ENCODE measurements around the gene PBRM1.

PBRM1 gene

GRCh38 chr3:52512727-52513126 lies 173.0 kb downstream of the PBRM1 start:
- in situ Hi-C loops (cut with MboI; ENCODE audit: low sequenced_read_pairs): no loop called here

GRCh38 chr3:52512105-52512504 lies 173.6 kb downstream of the PBRM1 start:
- in situ Hi-C loops (cut with MboI; ENCODE audit: low sequenced_read_pairs): no loop called here

GRCh38 chr3:52511509-52511908 lies 174.2 kb downstream of the PBRM1 start:
- in situ Hi-C loops (cut with MboI; ENCODE audit: low sequenced_read_pairs): no loop called here

- in situ Hi-C loops (cut with MboI; ENCODE audit: low sequenced_read_pairs): no loop called here
Measured at GRCh38 chr3:52509753-52510328, 175.9 kb downstream of the PBRM1 start.

DNA sequence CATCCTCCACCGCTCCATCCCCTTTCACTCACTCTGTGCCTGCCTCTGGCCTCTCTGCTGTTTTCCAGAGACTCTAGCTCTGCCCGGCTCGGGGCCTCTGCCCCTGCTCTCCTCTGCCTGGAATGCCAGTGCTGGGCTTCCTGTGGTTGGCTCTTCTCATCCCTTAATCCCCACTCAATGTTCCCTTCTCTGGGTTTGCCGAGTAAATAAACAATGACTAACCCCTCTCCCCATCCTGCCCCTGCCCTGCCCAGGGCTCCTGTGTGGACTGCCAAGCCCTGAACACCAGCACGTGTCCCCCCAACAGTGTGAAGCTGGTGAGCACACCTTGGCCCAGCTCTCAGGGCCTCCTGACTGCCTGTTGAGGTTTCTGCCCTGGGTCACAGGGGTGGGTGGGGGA lies 178.4 kb downstream of the PBRM1 start:
- in situ Hi-C loops (cut with MboI; ENCODE audit: low sequenced_read_pairs): no loop called here

- in situ Hi-C loops (cut with MboI; ENCODE audit: low sequenced_read_pairs): no loop called here
Measured at GRCh38 chr3:52506266-52506966, 179.3 kb downstream of the PBRM1 start.

- in situ Hi-C loops (cut with MboI; ENCODE audit: low sequenced_read_pairs): no loop called here
Measured at GRCh38 chr3:52504977-52505376, 180.7 kb downstream of the PBRM1 start.

GRCh38 chr3:52503788-52504424 lies 181.8 kb downstream of the PBRM1 start:
- in situ Hi-C loops (cut with MboI; ENCODE audit: low sequenced_read_pairs): no loop called here

DNA sequence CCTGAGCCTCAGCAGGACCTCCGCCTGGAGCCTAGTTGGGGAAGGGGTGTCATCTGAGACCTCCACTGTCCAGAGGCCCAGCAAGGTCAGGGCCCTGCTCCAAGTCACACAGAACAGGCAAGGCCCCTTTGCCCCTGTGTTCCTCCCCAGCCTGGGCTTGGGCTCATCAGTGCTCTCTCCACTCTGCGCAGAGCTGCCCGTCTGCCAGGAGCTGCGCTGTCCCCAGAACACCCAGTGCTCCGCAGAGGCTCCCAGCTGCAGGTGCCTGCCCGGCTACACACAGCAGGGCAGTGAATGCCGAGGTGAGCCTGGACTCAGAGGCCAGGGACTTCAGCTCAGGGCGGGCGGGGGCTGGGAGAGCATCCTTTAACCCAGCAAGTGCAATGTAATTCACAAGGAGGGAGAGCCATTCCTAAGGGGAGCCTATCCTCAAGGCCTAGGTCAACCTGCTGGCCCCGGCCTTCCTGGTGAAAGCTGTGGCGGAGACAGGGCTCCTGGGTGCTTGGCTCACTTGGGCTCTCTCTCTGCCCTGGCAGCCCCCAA lies 182.8 kb downstream of the PBRM1 start:
- in situ Hi-C loops (cut with MboI; ENCODE audit: low sequenced_read_pairs): no loop called here

DNA sequence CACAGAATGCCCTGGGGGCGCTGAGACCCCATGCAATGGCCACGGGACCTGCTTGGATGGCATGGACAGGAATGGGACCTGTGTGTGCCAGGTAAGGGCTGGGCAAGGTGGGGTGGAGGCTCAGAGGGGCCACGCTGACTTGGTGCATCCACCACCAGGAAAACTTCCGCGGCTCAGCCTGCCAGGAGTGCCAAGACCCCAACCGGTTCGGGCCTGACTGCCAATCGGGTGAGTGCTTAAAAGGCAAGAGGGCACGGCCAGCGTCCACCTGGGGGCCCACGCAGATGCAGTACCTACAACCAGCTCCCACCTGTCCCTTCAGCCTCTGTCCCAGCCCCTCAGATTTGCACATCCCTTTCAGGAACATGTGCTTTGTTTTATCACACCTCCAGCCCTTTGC lies 183.7 kb downstream of the PBRM1 start:
- in situ Hi-C loops (cut with MboI; ENCODE audit: low sequenced_read_pairs): no loop called here

DNA sequence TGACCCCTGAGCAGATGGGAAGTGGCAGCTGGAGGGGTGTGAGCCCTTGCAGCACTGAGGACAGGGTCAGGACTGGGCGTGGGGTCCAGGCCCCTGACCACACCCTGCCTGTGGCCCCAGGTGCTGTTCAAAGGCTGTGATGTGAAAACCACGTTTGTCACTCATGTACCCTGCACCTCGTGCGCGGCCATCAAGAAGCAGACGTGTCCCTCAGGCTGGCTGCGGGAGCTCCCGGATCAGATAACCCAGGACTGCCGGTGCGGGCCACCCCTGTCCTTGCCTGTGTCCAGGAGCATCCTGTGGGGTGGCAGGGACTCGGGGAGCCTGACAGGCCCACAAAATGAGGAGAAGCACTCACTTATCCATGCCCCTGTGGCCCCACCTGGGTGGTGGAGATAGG lies 184.7 kb downstream of the PBRM1 start:
- in situ Hi-C loops (cut with MboI; ENCODE audit: low sequenced_read_pairs): no loop called here

- in situ Hi-C loops (cut with MboI; ENCODE audit: low sequenced_read_pairs): no loop called here
Measured at GRCh38 chr3:52498137-52499054, 187.3 kb downstream of the PBRM1 start.

DNA sequence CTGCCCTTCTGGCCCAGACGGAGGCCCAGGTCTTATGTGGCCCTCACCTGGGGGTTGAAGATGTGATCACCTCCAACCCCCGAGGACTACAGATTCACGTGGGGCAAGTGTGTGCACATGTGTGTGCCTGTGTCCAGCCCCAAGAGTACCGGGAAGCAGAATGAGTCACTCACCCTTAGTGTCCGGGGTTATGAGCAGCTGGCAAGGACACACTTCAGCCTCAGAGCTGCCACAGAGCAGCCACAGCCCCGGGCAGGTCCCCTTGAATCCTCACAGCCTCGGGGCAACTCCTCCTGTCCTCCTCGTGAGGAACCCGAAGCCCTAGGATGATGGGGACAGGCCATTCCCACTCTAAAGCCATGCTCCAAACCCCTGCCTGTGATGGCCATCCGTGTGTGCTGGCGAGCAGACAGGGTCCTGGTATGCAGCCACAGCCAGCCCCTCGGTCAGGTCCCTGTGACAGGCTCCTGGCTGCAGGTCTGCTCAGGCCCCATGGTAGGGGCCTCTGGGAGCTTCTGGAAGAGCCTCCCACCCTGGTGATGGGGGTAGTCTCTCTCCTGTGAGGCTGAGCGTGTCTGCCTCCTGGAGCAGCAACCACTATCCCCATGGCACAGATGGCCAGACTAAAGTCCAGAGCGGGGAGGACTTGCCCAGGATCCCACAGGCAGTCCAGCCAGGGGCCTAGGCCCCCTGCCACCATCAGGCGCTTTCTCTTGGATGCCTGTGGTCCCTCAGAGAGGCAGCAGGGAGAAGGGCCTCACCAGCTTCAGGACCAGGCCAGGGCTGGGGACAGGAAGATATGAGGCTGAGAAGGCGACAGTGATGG lies 189.7 kb downstream of the PBRM1 start:
- in situ Hi-C loops (cut with MboI; ENCODE audit: low sequenced_read_pairs): no loop called here

Data from HL-60/S4 treated with retinoic acid at 250 ng/mL for 4 days and 3 days (cell line).